Tibial artery (tissue), 4 donors: ENCODE measurements around the gene BABAM2.
A peak's percentile ranks its signal among the peaks of the same experiment; 100 is the strongest.

Experiments used
- DNase-seq, 2 donors: peaks; one replicate each; pipeline ENCODE4 v3.0.0-alpha.2; 2019
- H3K27ac ChIP-seq, 2 donors: fragments of 200-600 bp; sonication (generic) in 1 of 2; 1 replicate in 1 of 2; 2 replicates in 1 of 2; pipeline ENCODE4 v1.5.1; 2018 to 2019; ENCODE audit warnings: mild to moderate bottlenecking in 1 of 2
- H3K27me3 ChIP-seq, 2 donors: fragments of 200-600 bp; sonication (generic) in 1 of 2; one replicate each; pipeline versions ENCODE4 v1.5.1 to v1.6.0; 2016 to 2019
- H3K36me3 ChIP-seq, 3 donors: fragments of 200-600 bp; sonication (generic) in 2 of 3; one replicate each; pipeline ENCODE4 v1.5.1; 2016 to 2019; ENCODE audit warnings: mild to moderate bottlenecking in 2 of 3
- H3K4me1 ChIP-seq, 4 donors: fragments of 200-600 bp; sonication (generic) in 2 of 4; 1 replicate in 3 of 4; 2 replicates in 1 of 4; pipeline ENCODE4 v1.5.1; 2016 to 2019
- H3K4me3 ChIP-seq, 2 donors: fragments of 200-600 bp; sonication (generic) in 1 of 2; 1 replicate in 1 of 2; 2 replicates in 1 of 2; pipeline ENCODE4 v1.5.1; 2018 to 2019; ENCODE audit warnings: mild to moderate bottlenecking in 2 of 2
- H3K9me3 ChIP-seq, 3 donors: fragments of 200-600 bp; sonication (generic) in 1 of 3; one replicate each; pipeline ENCODE4 v1.5.1; 2016 to 2019
- CTCF ChIP-seq, 2 experiments: fragments of 200-600 bp in 1 of 2; fragments of 450-650 bp in 1 of 2; IDR thresholded peaks; one replicate each; pipeline ENCODE4 v1.5.1; 2017 to 2019; ENCODE audit warnings: antibody characterized with exemption in 2 of 2, mild to moderate bottlenecking in 1 of 2, moderate library complexity in 1 of 2
- intact Hi-C: fragments of 100-400 bp; cut with DNase I; formaldehyde crosslinking; loops from one replicate; pipeline ENCODE4 v1.15.0; 2023; ENCODE audit warnings: low total_unique reads

BABAM2 gene

GRCh38 chr2:27960237-27960912, 69.8 kb downstream of the BABAM2 start:
- intact Hi-C loops, result no loop called here
- Histone ChIP-seq H3K27ac (peak overlapping the region in 1 of 2 donors; percentile 22), H3K4me1 (peaks cover 0 to 39% (median 16%) of the 10 kb centered on the region in 4 donors), H3K36me3 (no peaks in the 10 kb centered on the region), H3K9me3 (no peaks in the 10 kb centered on the region), H3K4me3 (no peak overlapping the region), H3K27me3 (no peaks in the 10 kb centered on the region)
- no peak for TF ChIP-seq CTCF (IDR thresholded peaks at IDR 0.05)
- DNase-seq, result no peak

DNA sequence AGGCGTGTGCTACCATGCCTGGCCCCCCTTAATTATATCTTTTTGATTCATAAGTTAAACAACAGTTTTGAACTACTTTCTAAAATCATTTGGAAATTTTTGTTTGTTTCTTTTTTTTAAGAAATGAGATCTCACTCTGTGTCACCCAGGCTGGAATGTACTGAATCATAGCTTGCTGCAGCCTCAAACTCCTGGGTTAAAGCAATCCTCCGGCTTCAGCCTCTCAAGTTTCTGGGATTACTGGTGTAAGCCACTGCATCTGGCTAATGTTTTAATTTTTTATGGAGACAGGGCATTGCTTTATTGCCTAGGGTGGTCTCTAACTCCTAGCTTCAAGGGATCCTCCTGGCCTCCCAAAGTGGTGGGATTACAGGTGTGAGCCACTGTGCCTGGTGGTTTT, 71.5 kb downstream of the BABAM2 start:
- peaks cover 0 to 35% (median 17%) of the 10 kb centered on the region in 4 donors for H3K4me1 ChIP-seq
- no peaks in the 10 kb centered on the region for H3K27me3 ChIP-seq
- no peak overlapping the region for H3K27ac ChIP-seq
- TF ChIP-seq CTCF (IDR thresholded peaks at IDR 0.05), result no peak
- no peaks in the 10 kb centered on the region for H3K9me3 ChIP-seq
- H3K36me3 ChIP-seq, result no peaks in the 10 kb centered on the region
- no peak overlapping the region for H3K4me3 ChIP-seq
- intact Hi-C loops, result no loop called here
- DNase-seq, result no peak

DNA sequence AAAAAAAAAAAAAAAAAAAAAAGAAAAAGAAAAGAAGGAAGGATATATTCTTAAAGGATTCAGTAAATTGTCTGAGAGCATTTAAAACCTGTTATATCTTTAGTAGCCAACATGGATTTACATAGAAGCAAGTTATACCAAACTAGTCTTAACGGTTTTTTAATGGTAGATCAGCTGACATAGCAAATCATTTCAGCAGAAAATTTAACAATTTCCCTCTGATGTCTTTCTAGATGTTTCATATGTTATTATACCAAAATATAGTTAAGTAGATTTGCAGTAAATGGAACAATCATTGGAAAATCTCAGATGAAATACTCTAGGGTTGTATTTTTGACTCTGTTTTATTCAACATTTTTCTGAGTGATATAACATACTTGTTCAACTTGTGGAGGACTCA, 72.9 kb downstream of the BABAM2 start:
- Histone ChIP-seq H3K4me3 (no peak overlapping the region), H3K27me3 (no peaks in the 10 kb centered on the region), H3K4me1 (peaks cover 0 to 36% (median 18%) of the 10 kb centered on the region in 4 donors), H3K9me3 (peaks cover 0 to 4% (median 0%) of the 10 kb centered on the region in 3 donors), H3K36me3 (no peaks in the 10 kb centered on the region), H3K27ac (no peak overlapping the region)
- TF ChIP-seq CTCF (IDR thresholded peaks at IDR 0.05), result no peak
- DNase-seq, result no peak
- intact Hi-C loops, result no loop called here

DNA sequence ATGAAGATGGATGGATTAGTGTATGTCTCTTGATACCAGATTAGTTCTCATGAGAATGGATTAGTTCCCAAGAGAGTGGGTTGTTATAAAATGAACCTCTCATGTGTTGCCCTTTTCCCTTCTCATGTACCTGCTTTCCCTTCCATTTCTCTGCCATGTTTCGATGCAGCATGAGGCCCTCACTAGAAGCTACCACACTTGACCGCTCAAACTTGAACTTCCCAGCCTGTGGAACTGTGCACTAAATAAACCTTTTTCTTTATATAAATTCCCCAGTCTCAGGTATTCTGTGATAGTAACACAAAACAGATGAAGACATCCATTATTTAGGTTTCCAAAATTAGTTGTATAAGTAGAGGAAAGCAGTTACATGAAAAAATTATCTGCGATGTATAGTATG, 73.5 kb downstream of the BABAM2 start:
- intact Hi-C loops, result no loop called here
- H3K4me3 ChIP-seq, result no peak overlapping the region
- H3K27me3 ChIP-seq, result no peaks in the 10 kb centered on the region
- DNase-seq, result no peak
- peaks cover 0 to 4% (median 0%) of the 10 kb centered on the region in 3 donors for H3K9me3 ChIP-seq
- H3K36me3 ChIP-seq, result no peaks in the 10 kb centered on the region
- H3K27ac ChIP-seq, result no peak overlapping the region
- no peak for TF ChIP-seq CTCF (IDR thresholded peaks at IDR 0.05)
- H3K4me1 ChIP-seq, result peaks cover 0 to 36% (median 18%) of the 10 kb centered on the region in 4 donors

- DNase-seq, result no peak
- Histone ChIP-seq H3K36me3 (no peaks in the 10 kb centered on the region), H3K4me1 (peaks cover 0 to 21% (median 5%) of the 10 kb centered on the region in 4 donors), H3K9me3 (peaks cover 0 to 4% (median 0%) of the 10 kb centered on the region in 3 donors), H3K4me3 (no peak overlapping the region), H3K27ac (no peak overlapping the region), H3K27me3 (no peaks in the 10 kb centered on the region)
- TF ChIP-seq CTCF (IDR thresholded peaks at IDR 0.05), result no peak
- intact Hi-C loops, result no loop called here
Measured at GRCh38 chr2:27965841-27966240, 75.3 kb downstream of the BABAM2 start.
